Ishikawa (cell line): ENCODE data around the gene CEP126.

ENCODE experiments used
- CEBPB ChIP-seq: IDR thresholded peaks from 2 replicates; pipeline ENCODE4 v1.6.1; 2012
- EGR1 ChIP-seq: IDR thresholded peaks from 2 replicates; pipeline ENCODE4 v1.6.1; 2012
- EP300 ChIP-seq: IDR thresholded peaks from 2 replicates; pipeline ENCODE4 v1.6.1; 2012; ENCODE audit warnings: borderline replicate concordance
- FOXM1 ChIP-seq: IDR thresholded peaks from 2 replicates; pipeline ENCODE4 v1.6.1; 2012; ENCODE audit warnings: low read depth, borderline replicate concordance
- NFIC ChIP-seq: IDR thresholded peaks from 2 replicates; pipeline ENCODE4 v1.6.1; 2012
- RAD21 ChIP-seq: IDR thresholded peaks from 2 replicates; pipeline ENCODE4 v1.6.1; 2012; ENCODE audit warnings: low read depth
- TAF1 ChIP-seq: IDR thresholded peaks from 2 replicates; pipeline ENCODE4 v1.6.1; 2012; ENCODE audit warnings: low read depth, mild to moderate bottlenecking
- TCF12 ChIP-seq: IDR thresholded peaks from 2 replicates; pipeline ENCODE4 v1.6.1; 2012; ENCODE audit warnings: low read depth
- TEAD4 ChIP-seq: IDR thresholded peaks from 2 replicates; pipeline ENCODE4 v1.6.1; 2012
- YY1 ChIP-seq: IDR thresholded peaks from 2 replicates; pipeline ENCODE4 v1.6.1; 2012; ENCODE audit warnings: low read depth
- ZBTB7A ChIP-seq: IDR thresholded peaks from 2 replicates; pipeline ENCODE4 v1.6.1; 2012; ENCODE audit warnings: low read depth
- TF ChIP-seq, protein P1 (sequence below): IDR thresholded peaks from 2 replicates; pipeline ENCODE4 v1.6.1; 2012; ENCODE audit warnings: low read depth, mild to moderate bottlenecking

DNA sequence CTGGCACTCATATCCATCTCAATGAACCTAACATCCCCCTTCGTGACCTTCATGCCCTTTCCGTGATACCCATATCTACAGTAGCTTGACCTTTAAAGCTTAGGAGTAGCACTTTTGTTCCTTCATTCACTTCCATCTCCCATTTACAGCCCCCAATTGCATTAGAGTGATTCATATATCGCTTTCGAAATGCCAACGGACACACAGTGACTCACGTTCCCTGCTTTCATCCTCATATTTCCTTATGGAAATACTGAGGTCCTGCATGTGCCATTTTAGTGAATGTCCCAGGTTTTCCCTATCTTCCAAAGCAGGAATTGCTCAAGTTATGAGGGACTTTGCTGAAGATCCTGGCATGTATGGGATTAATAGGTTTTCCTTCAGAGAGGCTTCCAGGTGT is 44.3 kb upstream of the CEP126 start:
- TF ChIP-seq, protein P1, sequence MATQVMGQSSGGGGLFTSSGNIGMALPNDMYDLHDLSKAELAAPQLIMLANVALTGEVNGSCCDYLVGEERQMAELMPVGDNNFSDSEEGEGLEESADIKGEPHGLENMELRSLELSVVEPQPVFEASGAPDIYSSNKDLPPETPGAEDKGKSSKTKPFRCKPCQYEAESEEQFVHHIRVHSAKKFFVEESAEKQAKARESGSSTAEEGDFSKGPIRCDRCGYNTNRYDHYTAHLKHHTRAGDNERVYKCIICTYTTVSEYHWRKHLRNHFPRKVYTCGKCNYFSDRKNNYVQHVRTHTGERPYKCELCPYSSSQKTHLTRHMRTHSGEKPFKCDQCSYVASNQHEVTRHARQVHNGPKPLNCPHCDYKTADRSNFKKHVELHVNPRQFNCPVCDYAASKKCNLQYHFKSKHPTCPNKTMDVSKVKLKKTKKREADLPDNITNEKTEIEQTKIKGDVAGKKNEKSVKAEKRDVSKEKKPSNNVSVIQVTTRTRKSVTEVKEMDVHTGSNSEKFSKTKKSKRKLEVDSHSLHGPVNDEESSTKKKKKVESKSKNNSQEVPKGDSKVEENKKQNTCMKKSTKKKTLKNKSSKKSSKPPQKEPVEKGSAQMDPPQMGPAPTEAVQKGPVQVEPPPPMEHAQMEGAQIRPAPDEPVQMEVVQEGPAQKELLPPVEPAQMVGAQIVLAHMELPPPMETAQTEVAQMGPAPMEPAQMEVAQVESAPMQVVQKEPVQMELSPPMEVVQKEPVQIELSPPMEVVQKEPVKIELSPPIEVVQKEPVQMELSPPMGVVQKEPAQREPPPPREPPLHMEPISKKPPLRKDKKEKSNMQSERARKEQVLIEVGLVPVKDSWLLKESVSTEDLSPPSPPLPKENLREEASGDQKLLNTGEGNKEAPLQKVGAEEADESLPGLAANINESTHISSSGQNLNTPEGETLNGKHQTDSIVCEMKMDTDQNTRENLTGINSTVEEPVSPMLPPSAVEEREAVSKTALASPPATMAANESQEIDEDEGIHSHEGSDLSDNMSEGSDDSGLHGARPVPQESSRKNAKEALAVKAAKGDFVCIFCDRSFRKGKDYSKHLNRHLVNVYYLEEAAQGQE: no peak
- TF ChIP-seq ZBTB7A (no peak), EP300 (no peak), TCF12 (no peak), YY1 (no peak), FOXM1 (no peak), EGR1 (no peak), TAF1 (no peak), CEBPB (no peak), TEAD4 (no peak), NFIC (no peak), RAD21 (no peak)
